HUDEP-2 (cell line): ENCODE results near the gene FRYL.

Experiments
- DNase-seq, 76 experiments: peaks; one replicate each; lab custom pipeline; 2025; ENCODE audit not compliant: unreplicated experiment in 76 of 76; lab: John Stamatoyannopoulos, UW

FRYL gene

GRCh38 chr4:48499551-48500066 lies 280.5 kb downstream of the FRYL start:
- no peak for DNase-seq

DNA sequence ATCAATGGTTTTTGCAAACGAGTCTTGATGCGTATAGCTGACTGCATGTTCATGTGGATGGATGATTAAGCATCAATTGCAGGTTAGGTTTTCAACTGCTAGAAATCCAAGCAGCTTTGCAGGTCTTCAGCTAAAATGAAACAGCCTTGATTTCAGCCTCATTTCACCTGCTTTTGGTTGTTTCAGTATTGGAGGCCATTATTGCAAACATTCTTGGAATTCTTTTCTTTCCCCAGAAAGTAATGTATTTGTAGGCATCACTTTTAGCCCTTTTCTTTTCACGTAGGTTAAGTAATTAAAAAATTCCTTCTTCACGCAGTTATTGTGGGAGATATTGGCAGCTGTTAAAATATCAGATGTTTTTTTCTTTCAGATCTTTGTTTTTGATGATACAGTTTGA lies 281.2 kb downstream of the FRYL start:
- DNase-seq: no peak

DNA sequence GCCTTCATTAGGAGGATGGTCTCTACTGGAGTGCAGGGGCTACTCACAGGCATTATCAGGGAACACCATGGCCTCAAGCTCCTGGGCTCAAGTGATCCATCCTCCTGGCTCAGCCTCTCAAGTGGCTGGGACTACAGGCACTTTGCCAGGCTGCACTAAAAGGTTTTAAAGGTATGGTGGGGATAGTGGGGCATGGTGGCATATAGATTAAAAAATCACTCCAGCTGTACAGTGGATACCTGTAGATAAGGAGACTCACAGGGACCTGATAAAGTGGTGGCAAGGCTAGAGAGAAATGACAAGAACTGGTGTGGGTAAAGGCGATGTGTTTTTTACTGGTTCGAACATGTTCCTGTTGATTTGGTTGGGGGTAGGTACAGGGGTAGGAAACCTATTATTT lies 284.1 kb downstream of the FRYL start:
- peak in 45 of 76 experiments; percentile 2 to 62 (median 24) for DNase-seq

- no peak for DNase-seq
Measured at GRCh38 chr4:48493452-48494100, 286.5 kb downstream of the FRYL start.

DNA sequence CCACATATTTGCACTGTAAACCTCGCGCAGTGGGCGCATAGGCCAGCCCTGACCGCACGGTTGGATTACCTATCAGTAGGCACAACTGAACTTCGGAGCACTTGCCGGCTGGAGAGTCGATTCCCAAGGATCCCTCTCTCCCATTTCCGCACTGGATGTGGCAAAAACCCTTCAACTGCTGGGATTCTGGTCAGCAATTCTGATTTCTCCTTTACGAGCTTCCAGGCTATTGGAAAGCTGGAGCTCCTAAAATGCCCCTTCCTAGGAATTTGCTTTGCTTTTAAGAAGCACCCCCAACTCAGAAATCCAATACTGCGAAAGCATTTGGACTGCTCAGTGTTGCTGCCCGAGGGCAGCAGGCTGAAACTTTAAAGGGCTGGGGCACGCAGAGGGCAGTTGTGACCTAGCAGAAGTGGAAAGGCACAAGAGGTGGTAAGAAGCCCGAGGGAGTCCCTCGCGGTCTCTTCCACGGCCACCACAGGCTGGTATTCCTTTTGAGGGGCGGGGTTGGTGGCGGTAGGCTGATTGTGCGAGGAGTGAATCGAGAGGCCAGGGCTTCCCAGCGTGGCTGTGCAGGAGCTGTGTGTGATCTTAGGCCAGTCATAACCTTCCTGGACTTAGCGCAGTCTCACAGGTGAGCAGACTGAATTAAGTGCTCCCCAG lies 288.4 kb downstream of the FRYL start:
- DNase-seq: no peak

DNA sequence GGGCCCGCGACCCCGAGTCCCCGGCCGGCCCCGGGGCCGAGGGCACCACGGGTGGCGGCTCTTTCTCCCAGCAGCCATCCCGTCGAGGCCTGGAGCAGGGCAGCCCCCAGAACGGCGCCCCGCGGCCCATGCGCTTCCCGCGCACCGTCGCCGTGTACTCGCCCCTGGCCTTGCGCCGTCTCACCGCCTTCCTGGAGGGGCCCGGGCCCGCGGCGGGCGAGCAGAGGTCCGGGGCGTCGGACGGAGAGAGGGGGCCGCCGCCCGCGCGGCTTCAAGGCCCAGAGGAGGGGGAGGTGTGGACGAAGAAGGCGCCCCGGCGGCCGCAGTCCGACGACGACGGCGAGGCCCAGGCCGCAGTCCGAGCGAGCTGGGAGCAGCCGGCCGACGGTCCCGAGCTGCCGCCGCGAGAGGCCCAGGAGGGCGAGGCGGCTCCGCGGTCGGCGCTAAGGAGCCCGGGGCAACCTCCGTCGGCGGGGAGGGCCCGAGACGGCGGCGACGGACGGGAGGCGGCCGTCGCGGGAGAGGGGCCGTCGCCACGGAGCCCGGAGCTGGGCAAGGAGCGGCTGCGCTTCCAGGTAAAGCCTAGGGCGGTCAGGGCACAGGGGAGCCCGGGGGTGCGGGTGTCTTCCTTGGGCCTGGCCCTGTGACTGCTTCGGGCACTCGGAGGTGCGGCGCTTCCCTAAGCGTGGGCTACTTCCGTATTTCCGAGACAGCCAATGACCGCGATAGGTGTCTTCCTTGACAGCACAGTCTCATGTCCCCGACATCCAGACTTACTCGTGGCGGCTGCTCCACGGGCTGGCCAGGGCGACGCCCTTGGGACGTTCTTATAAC lies 289.2 kb downstream of the FRYL start:
- DNase-seq: peak in 3 of 76 experiments; percentile 1 to 22 (median 7)

GRCh38 chr4:48490012-48490679 lies 289.9 kb downstream of the FRYL start, which contains the start of gene ZAR1:
Gene ZAR1 (plus strand): TSS chr4:48490252. CDS start chr4:48490292, 40 bp downstream.
- peak in 5 of 76 experiments; percentile 6 to 28 (median 15) for DNase-seq

DNA sequence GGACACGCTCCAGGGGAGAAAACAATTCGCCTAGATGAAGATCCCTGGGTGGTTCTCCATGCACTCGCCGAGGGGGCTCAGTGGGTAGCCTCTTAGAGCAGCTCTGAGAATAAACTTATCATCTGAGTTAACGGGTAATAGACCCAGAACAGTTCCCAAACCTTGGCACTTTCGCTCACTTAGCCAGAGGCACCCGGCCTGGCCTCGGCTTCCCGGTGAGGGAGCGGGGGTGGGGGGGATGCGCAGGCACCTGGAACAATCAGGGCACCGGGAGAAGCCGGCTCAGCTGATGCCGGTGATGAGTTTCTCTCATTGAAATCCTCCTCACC lies 290.4 kb downstream of the FRYL start:
- DNase-seq: no peak

- peak in 5 of 76 experiments; percentile 1 to 18 (median 13) for DNase-seq
Measured at GRCh38 chr4:48484494-48485168, 295.4 kb downstream of the FRYL start.

DNA sequence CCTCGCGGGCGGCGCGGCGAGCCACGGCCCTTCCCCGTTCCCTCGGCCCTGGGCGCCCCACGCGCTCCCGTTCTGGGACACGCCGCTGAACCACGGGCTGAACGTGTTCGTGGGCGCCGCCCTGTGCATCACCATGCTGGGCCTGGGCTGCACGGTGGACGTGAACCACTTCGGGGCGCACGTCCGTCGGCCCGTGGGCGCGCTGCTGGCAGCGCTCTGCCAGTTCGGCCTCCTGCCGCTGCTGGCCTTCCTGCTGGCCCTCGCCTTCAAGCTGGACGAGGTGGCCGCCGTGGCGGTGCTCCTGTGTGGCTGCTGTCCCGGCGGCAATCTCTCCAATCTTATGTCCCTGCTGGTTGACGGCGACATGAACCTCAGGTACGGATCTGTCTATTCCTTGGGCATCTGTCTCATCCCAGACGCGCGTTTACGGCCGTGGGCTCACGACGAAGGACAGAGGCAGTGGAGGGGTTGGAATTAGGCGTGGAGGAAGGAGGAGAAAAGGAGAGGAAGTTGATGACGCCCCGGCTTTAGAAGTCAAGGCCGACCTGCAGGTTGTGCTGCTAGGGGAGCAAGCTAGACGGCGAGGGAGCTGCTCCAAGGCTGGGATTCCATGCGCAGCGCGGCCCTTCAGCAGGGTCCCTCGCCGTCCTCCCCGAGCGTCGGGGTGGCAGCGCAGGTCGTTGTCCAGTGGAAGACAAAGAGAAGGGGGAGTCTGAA lies 296.1 kb downstream of the FRYL start:
- DNase-seq: peak in 30 of 76 experiments; percentile 1 to 49 (median 18)

- peak; percentile 9 to 87 (median 71) for DNase-seq
Measured at GRCh38 chr4:48483006-48483776, 296.9 kb downstream of the FRYL start, which contains the start of gene SLC10A4. Gene SLC10A4 (plus strand): TSS chr4:48483343. CDS start chr4:48483562, 219 bp downstream.

- DNase-seq: peak in 56 of 76 experiments; percentile 0 to 72 (median 29)
Measured at GRCh38 chr4:48481581-48481980, 298.5 kb downstream of the FRYL start.

DNA sequence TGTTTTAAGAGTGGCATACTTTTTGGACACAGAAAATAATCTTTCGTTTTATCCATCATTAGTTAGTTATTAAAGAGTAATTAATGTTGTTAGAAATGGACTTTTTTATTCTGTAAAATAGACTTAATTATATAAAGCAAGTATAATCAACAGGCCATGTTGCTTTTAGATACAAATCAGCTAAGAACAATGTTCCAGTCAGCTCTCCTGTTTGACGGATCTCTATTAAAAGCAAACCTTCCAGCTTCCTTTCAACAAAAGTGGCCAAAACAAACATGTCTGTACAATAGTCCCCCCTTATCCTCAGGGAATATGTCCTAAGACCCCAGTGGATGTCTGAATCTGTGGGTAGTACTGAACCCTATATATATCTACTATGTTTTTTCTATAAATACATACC lies 301.8 kb downstream of the FRYL start:
- DNase-seq: no peak

- DNase-seq: peak in 1 of 76 experiments; percentile 2
Measured at GRCh38 chr4:48475770-48476169, 304.3 kb downstream of the FRYL start.

GRCh38 chr4:48472794-48473193 lies 307.3 kb downstream of the FRYL start:
- DNase-seq: no peak

DNA sequence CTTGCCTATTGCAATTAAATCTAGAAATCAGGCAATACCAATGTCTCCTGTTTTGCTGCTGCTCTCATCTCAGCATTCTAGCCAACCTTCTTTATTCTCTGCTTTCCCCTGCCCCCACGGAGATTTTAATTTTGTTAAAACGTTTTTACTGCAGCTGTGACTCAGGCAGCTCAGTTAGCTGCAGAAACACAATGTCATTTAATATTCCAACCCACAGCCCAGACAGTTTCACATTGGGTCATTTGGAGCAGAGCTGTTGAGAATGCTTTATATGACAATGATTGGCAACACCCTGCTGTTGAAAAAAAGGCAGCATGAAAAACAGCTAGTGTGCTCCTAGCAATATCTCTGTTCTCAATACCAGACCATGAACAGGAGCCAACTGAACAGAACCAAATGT lies 309.5 kb downstream of the FRYL start:
- DNase-seq: no peak

DNA sequence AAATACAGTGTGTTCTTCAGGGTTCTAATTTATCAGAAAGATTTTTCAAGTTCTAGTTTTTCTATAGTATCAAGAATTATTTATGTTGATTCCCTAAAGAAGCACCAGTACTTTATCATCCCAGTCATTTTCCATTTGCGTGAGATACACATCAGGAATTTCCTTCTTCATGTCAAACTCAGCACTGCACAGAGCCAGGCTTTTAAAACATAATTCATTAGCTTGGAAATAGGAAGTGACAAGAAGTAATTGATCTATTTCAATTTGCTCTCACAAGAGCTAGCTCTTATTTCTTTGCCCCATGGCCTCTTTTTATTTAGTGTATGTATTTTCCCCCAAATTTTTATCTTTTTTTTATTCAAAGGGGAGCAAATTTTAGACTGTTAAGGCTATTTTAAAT lies 309.9 kb downstream of the FRYL start:
- no peak for DNase-seq

DNA sequence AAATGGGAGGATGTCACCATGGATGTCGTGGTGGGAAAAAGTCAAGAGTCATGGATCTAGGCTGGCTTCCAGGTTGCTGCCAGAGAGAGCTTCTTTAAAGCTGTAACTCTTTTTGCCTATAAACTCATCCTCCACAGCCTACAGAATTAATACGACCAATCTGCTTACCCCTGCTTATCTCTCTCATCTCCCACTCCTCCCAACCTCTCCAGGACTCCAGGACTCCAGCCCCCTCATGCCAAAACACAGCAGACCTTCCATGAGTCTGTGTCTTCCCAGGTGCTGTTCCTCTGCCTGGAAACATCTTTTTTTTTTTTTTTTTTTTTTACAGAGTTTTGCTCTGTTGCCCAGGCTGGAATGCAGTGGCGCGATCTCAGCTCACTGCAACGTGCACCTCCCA lies 312.2 kb downstream of the FRYL start:
- no peak for DNase-seq

DNA sequence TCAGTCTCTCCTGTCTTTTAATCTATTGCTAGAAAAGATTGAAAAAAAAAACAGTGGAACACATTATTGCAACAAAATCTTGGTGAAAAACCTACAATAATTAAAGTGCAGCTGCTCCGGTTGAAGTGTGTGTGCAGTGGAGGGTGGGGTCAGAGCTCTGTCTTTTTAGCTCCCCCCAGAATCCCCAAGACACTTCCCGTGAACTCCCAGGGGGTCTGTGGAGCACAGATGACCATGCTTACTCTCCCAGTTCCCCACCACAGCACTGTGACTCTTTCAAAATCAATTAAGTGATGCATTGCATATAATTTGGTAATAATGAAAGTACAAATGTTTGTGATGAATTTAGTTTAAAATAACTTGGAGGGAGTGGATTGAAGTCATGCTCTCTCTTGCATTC lies 312.6 kb downstream of the FRYL start:
- no peak for DNase-seq
